ENCODE results near the gene RCAN2.

DNA sequence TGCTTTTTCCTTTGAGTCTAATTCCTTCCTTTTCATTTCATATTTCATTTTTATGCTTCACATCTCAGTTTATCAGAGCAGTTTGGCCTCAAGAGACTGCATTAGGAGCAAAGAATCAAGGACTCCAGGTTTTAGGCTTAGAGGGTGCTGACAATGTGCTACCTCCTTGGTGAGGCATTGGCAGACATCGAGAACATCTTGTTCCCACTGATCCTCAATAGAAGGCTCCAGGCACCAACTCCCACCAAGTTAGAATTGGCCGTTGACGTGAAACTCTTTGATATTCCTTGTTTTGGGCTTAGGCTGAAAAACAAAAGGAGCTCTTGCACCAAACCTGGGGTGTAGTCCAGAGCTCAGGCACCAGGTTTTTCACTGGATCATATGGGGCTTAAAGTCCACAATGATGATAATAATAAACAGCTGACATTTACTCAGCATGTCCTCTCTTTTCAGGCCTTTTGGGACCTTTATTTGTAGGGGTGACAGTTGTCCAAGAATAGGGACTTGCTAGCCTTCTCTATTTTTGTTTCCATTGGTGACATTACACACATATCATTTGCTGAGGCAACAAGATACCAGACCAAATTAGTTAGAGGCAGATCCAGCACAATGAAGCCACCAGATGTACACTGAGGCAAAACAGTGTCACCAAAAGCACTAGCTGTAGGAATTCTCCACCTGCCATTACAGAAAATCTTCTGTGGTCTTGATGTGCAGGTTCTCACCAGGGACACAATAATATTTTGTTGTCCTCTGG is 239.5 kb downstream of the RCAN2 start:
- TF ChIP-seq, protein P1, sequence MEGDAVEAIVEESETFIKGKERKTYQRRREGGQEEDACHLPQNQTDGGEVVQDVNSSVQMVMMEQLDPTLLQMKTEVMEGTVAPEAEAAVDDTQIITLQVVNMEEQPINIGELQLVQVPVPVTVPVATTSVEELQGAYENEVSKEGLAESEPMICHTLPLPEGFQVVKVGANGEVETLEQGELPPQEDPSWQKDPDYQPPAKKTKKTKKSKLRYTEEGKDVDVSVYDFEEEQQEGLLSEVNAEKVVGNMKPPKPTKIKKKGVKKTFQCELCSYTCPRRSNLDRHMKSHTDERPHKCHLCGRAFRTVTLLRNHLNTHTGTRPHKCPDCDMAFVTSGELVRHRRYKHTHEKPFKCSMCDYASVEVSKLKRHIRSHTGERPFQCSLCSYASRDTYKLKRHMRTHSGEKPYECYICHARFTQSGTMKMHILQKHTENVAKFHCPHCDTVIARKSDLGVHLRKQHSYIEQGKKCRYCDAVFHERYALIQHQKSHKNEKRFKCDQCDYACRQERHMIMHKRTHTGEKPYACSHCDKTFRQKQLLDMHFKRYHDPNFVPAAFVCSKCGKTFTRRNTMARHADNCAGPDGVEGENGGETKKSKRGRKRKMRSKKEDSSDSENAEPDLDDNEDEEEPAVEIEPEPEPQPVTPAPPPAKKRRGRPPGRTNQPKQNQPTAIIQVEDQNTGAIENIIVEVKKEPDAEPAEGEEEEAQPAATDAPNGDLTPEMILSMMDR (IDR thresholded peaks at IDR 0.05; ENCODE audit: extremely low read depth in 1 of 2, insufficient read depth in 1 of 2, low read depth in 1 of 2, low read length in 2 of 2) = no peak
- TF ChIP-seq POLR2AphosphoS5 (IDR thresholded peaks at IDR 0.05; ENCODE audit: insufficient read depth, low read depth, low read length) (no peak), EZH2 (IDR thresholded peaks at IDR 0.05; ENCODE audit: borderline replicate concordance, low read depth, low read length, severe bottlenecking) (no peak), MYC (IDR thresholded peaks at IDR 0.05; ENCODE audit: low read depth, low read length) (no peak), POLR2A (IDR thresholded peaks at IDR 0.05; ENCODE audit: low read depth, low read length) (no peak), FOS (IDR thresholded peaks at IDR 0.05; ENCODE audit: borderline replicate concordance, insufficient read depth, low read length) (no peak), JUN (IDR thresholded peaks at IDR 0.05; ENCODE audit: borderline replicate concordance, insufficient read depth, insufficient read length, low read depth) (no peak), GATA2 (IDR thresholded peaks at IDR 0.05; ENCODE audit: insufficient read depth, insufficient read length, low read depth, low read length) (no peak)
- TF ChIP-seq, protein P2, sequence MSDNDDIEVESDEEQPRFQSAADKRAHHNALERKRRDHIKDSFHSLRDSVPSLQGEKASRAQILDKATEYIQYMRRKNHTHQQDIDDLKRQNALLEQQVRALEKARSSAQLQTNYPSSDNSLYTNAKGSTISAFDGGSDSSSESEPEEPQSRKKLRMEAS (IDR thresholded peaks at IDR 0.05; ENCODE audit: insufficient read depth, insufficient read length) = no peak
